ENCODE results near the gene NAB2. TPM values are rescaled to one million over a fixed set of nuclear protein-coding genes. Genes with fewer than 3 reads are reported as not detected.

NAB2 gene
- total RNA-seq, 1 donor from 2014 or later: 32.0 TPM

GRCh38 chr12:57135527-57136326 lies 46.8 kb downstream of the NAB2 start:
- TF ChIP-seq CTCF (IDR thresholded peaks at IDR 0.05; ENCODE audit: insufficient read depth, low read length, poor library complexity, severe bottlenecking): no peak
- no peaks in the 10 kb centered on the region for H3K36me3 ChIP-seq (ENCODE audit: control insufficient read depth, insufficient read depth, low read length)

GRCh38 chr12:57138526-57139272 lies 49.8 kb downstream of the NAB2 start:
- Histone ChIP-seq H3K27me3 (ENCODE audit: control insufficient read depth, insufficient read depth, low read length) (no peaks in the 10 kb centered on the region), H3K36me3 (ENCODE audit: control insufficient read depth, insufficient read depth, low read length) (no peaks in the 10 kb centered on the region), H3K4me3 (ENCODE audit: low read depth, low read length) (no peak overlapping the region)
- no peak for DNase-seq (ENCODE audit: low read depth)
- no peak for TF ChIP-seq CTCF (IDR thresholded peaks at IDR 0.05; ENCODE audit: insufficient read depth, low read length, poor library complexity, severe bottlenecking)

More at GRCh38 chr12:57135527-57136326, 46.8 kb downstream of the NAB2 start:
- no peak for DNase-seq (ENCODE audit: low read depth)
- H3K27me3 ChIP-seq (ENCODE audit: control insufficient read depth, insufficient read depth, low read length): no peaks in the 10 kb centered on the region
- no peak overlapping the region for H3K4me3 ChIP-seq (ENCODE audit: low read depth, low read length)

- DNase-seq (ENCODE audit: low read depth): no peak
- TF ChIP-seq CTCF (IDR thresholded peaks at IDR 0.05; ENCODE audit: insufficient read depth, low read length, poor library complexity, severe bottlenecking): no peak
- Histone ChIP-seq H3K27me3 (ENCODE audit: control insufficient read depth, insufficient read depth, low read length) (no peaks in the 10 kb centered on the region), H3K36me3 (ENCODE audit: control insufficient read depth, insufficient read depth, low read length) (no peaks in the 10 kb centered on the region), H3K4me3 (ENCODE audit: low read depth, low read length) (no peak overlapping the region)
Measured at GRCh38 chr12:57139796-57140649, 51.1 kb downstream of the NAB2 start.

- Histone ChIP-seq H3K27me3 (ENCODE audit: control insufficient read depth, insufficient read depth, low read length) (no peaks in the 10 kb centered on the region), H3K36me3 (ENCODE audit: control insufficient read depth, insufficient read depth, low read length) (no peaks in the 10 kb centered on the region), H3K4me3 (ENCODE audit: low read depth, low read length) (no peak overlapping the region)
- no peak for DNase-seq (ENCODE audit: low read depth)
- no peak for TF ChIP-seq CTCF (IDR thresholded peaks at IDR 0.05; ENCODE audit: insufficient read depth, low read length, poor library complexity, severe bottlenecking)
Measured at GRCh38 chr12:57141249-57141648, 52.3 kb downstream of the NAB2 start.

GRCh38 chr12:57142121-57142520 lies 53.2 kb downstream of the NAB2 start:
- no peak for TF ChIP-seq CTCF (IDR thresholded peaks at IDR 0.05; ENCODE audit: insufficient read depth, low read length, poor library complexity, severe bottlenecking)
- no peak overlapping the region for H3K4me3 ChIP-seq (ENCODE audit: low read depth, low read length)
- H3K27me3 ChIP-seq (ENCODE audit: control insufficient read depth, insufficient read depth, low read length): no peaks in the 10 kb centered on the region
- no peak for DNase-seq (ENCODE audit: low read depth)
- H3K36me3 ChIP-seq (ENCODE audit: control insufficient read depth, insufficient read depth, low read length): no peaks in the 10 kb centered on the region

All from kidney epithelial cell (primary cell).